Epidermal melanocyte (primary cell): ENCODE measurements around the gene ITGA11.

ENCODE experiments used
- DNase-seq: peaks from one replicate; pipeline ENCODE4 v3.0.0; 2011; ENCODE audit warnings: low spot score; ENCODE audit not compliant: insufficient read length

ITGA11 gene

DNA sequence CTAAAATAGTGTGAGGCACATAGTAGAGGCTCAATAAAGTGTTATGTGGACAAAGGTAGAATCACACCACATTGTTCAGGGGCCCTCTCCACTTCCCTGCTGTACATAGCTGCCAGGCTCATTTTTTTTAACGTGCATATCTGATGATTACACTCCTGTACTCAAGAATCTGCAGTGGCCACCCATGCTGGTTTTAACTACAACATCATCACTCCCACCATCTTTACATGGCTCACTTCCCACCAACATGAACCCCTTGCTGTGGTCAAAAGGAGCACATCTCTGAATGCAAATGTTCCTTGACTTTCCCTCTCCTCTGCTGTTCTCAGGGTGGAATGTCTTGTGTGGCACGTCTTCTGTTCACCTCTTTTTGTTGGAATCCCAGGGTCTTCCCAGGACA is 77.7 kb downstream of the ITGA11 start:
- no peak for DNase-seq

- DNase-seq, result no peak
Measured at GRCh38 chr15:68353421-68354135, 78.4 kb downstream of the ITGA11 start.

DNA sequence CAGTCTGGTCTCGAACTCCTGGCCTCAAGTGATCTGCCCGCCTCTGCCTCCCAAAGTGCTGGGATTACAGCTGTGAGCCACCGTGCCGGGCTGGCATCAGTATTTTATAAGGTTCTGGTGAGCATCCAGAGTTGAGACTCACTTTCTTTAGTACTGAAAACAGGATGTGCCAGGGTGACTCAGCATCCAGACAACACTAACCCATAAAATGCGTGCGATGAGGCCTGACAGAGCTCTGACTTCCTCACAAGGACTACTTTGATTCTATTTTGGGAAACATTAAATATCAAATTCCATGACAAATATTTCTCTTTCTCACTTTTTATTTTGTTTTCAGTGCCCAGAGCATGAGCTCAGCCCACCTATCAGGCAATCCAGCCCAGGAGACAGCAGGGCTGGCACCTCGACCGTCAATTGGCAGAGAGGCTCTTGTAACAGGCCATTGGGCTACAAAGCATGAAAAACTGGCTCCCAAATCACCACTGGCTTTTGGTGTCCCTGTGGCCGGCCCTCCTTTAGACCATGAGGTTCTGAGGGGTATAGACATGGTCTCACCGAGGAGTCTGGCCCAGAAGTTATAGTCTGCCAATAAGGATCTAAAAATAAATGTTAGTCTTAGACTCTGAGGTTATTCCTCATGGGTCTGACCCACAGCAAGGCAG is 79.4 kb downstream of the ITGA11 start:
- DNase-seq, result peak; percentile 84

GRCh38 chr15:68349151-68349550 is 82.8 kb downstream of the ITGA11 start:
- no peak for DNase-seq

DNA sequence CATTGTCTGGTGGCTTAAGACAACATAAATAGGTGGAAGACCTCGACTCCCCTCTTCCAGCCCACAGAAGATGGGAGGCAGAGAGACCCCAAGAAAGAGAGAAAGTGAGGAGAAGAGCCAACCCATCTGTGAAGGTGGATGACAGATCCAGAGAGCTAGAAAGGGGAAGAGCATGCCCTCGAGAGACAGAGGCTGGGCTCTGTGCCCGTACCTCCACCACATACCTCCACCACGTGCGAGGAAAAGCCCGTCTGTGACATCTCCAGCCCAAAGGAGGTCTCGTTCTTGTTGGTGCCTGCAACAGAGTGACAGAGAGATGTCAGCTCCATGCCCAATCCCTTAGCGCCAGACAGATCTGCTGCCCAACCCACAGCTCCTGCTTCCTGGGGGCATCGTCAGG is 83.4 kb downstream of the ITGA11 start:
- no peak for DNase-seq

DNA sequence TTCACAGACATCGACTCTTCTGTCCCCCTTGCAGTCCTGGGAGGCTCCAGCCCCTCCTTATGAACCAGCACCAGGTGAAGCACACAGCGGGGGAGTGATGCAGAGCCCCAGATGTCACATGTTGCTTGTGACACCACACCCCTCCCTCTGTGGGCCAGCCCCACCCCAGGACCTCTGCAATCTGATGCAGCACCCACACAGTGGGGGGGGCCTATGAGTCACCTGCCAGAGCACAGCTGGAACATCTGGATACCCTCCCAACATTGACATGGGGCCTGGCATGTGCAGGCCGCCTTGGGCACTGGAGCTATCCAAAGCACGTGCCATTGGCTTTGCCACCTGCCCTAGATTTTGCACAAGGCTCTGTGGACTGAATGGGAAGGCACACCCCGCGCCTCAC is 83.9 kb downstream of the ITGA11 start:
- no peak for DNase-seq

GRCh38 chr15:68347392-68347791 is 84.6 kb downstream of the ITGA11 start:
- no peak for DNase-seq

- no peak for DNase-seq
Measured at GRCh38 chr15:68346979-68347378, 85.0 kb downstream of the ITGA11 start.

DNA sequence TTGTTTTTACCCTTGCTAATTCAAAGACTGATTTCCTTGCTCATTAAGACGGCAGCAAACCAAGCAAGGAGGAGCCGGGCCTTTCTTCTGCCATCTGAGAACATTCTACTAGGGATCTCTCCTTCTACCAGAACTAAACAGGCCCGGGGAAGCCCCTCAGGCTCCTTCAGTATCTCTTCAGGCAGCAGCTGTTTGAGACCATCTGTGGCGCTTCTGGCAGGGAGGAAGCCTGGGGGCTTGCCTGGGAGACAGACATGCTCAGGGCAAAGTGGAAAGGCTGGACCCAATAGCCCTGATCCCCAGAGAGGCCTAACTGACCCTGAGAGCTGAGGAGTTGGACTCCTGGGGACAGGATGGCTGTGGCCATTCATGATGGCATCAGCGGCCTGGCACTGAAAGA is 86.5 kb downstream of the ITGA11 start:
- DNase-seq, result no peak

DNA sequence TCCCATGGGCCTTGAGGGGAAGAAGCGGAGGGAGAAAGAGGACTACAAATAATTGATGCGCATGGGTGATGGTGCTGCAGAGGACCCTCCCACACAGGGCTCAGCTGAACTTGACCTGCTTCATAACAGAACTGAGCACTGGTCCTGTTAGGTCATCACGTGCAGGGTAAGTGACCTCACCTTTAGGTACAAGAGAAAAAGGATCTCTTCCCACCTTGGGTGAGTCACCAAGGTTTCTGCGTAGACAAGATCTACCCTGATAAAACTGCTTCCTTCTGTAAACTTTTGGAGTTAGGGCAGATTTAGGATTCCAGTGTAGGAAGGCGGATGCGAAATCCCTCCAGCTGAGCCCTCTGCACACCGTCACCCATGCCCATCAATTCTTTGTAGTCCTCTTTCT is 87.4 kb downstream of the ITGA11 start:
- DNase-seq, result no peak

- no peak for DNase-seq
Measured at GRCh38 chr15:68343579-68344225, 88.3 kb downstream of the ITGA11 start.

DNA sequence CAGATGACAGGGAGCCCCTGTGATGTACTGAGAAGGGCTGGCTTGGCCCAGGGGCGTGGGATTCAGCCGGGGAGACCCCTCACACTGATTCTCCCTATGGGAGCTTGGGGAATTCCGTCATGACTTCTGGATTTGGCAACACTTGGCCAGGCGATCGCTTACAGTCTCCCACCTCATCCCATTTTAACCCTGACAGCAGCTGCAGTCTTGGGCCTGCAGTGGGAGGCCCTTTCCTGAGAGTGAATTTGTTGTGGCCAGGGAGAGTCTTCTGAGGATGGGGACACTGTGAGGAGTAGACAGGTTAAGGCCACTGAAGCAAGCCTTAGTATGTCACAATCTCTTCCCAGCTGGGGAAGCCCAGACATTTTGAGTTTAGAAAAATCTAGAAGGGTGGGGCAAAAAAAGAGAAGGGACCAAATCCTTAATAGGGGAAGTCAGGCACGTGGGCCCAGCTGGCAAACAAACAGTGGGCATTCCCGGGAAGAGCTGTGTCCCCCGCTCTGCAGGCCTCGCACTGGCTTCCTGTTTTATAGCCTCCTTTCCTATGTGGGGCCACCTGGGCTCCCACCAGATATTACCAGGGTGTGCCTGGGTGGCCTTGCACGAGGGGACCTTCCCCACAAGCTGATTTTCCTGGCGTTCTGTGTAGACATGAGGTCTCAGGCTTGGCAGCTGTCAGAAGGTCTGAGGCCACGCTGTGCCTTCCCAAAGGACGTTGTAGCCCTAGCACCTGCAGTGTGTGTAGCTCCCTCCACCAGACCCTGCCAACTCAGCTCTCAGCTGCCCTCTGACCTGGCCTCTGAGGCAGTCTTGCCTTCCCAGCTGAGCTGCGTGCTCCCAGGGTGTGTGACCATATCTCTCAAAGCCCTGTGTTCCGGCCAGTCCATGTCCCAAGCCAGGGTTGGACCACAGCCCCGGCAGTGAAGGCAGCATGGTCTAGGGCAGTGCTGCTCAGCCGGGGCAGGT is 89.9 kb downstream of the ITGA11 start:
- no peak for DNase-seq

GRCh38 chr15:68340726-68341671 is 91.0 kb downstream of the ITGA11 start:
- no peak for DNase-seq

GRCh38 chr15:68339481-68339880 is 92.5 kb downstream of the ITGA11 start:
- DNase-seq, result no peak

- DNase-seq, result no peak
Measured at GRCh38 chr15:68337826-68338225, 94.1 kb downstream of the ITGA11 start.

- DNase-seq, result no peak
Measured at GRCh38 chr15:68336516-68336915, 95.4 kb downstream of the ITGA11 start.

DNA sequence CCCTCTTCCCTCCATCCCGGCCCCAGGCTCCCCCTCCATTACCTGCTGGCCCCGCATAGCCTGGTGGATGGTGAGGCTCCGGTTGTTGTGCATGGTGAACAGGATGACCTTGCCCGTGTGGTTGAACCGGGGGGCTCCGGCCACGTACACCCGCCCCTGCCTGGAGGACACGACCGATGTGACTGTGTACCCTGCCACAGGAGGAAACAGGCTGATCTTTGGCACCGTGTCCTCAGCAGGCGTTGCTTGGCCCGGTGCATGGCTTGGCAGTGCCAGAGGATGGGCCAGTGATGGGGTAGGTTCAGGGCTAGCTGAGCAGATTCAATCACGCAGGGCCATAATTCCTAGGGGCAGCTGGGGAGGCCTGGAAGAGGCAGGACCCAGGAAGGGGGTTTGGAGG is 96.3 kb downstream of the ITGA11 start:
- DNase-seq, result no peak

DNA sequence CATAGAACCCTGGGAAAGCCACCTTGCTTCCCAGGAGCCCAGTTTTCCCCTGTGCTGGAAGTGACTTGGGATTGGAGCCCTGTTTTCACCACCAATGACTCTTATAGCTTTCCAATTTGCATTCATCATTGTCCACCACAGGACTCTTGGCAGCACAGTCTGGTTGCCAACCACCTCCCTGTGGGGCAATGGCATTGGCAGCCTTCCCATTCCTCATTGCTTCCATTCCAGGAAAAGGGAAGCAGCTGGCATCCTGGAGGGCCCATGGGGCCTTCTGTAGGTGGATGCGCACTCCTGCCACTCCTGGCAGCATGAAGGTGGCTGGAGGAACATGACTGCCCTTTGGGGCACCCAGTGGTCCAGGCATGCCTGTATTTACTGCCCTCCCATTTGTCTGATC is 96.7 kb downstream of the ITGA11 start:
- peak; percentile 60 for DNase-seq

GRCh38 chr15:68334661-68335124 is 97.3 kb downstream of the ITGA11 start:
- no peak for DNase-seq

DNA sequence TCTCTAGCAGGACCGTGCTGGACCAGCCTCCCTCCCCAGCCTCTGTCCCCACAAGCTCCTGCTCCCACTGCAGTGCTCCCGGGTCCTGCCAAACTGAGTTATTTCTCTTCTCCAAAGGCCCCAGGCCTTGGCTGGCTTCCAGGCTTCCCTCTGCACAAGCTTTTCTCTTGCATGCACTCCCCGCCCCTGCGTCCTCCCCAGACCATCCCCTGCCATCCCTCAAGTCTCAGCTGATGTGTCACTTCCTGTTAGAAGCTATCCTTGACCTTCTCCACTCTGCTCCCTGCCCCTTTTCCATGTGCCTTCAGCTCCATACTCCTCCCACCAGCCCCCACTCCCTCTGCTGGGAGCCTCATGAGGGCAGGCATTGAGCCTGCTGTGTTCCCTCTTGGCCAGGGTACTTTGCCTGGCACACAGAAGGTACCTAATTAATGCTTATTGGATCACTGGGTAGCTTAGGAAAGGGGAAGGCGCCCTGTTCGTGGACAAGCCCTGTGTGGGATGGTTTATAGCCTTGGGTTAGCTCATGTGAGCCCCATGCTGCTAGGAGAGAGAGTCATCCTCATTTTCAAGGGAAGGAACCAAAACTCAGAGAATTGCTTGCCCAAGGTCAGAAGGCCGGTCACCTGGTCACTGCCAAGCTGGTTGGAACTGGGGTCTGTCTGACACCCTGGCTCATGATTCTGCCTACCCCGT is 98.0 kb downstream of the ITGA11 start:
- no peak for DNase-seq
